ENCODE measurements around the gene SRCIN1.

SRCIN1 gene

DNA sequence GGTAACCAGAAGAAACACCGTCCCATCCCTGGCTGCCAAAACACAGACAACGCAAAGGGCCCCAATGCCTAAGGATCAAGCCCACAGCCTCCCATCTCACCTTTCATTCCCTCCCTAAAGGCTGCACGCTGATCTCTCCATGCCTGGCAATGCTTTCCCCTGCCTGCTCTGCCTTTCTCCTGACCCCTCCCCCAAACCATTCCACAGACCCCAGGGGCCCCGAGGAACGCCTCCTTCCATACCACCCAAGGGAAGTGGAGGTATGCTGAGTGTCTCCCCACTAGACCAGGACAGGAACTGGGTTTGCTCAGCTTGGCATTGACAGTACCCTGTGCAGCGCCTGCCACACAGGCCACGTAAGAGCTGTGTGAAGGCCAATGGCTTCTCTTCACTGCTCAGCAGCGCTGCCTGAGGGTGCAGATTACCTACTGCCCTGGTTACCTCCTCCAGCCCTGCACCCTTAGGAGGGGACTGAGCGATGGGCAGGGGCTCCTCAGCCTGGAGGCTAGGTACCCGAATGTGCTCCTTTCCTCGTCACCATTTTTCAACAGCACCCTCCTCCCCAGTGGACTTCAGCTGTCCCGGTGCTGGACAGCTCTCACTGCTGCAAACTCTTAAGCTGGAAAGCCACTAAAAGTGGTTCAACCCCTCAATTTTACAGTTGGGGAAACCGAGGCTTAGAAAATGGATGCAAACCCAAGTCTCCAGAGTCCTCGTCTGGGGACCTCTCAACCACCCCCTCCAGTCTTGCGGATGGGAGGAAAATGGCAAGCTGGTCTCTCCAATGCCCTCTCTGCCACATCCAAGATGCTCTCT lies 45.0 kb downstream of the SRCIN1 start:
- no peak for DNase-seq

- no peak for DNase-seq
Measured at GRCh38 chr17:38559880-38560230, 45.9 kb downstream of the SRCIN1 start.

DNA sequence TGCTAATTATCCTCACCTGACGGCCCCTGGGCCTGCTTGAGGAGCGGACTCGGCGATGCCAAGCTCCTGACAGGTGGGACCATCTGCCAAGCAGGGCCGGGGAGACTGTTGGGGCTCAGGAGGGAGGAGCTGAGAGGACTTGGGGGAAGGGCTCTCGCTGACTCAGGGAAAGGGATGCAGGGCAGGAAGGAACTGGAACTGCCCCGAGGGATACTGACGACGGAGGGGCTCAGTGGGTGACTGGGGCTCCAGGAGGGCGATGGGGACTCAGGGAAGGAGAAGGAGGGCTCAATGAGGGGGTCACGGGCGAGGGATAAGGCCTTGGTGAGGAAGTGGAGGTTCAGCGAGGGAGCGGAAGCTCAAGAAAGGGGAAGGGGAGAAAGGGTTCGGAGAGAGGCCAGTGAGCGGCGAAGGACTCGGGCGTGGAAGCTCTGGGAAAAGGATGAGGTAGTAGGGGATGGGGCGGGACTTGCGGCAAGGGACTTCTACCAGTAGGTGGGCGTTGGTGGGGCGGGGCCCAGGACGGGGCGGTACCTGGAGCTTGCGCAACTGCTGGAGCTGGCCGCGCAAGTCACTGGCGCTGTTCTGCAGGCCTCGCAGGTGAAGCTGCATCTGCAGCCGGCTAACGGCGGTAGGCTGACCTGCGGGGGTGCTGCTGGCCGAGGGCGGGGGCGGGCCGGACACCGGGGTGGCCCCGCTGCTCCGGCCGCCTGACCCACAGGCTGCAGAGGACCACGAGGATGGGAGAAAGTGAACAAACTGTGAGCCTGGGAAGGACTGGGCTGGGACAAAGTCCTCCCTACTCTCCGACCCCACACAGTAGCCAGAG lies 46.5 kb downstream of the SRCIN1 start:
- peak; percentile 75 for DNase-seq

- DNase-seq: no peak
Measured at GRCh38 chr17:38558728-38559050, 47.1 kb downstream of the SRCIN1 start.

- peak; percentile 80 for DNase-seq
Measured at GRCh38 chr17:38557836-38558727, 47.7 kb downstream of the SRCIN1 start.

DNA sequence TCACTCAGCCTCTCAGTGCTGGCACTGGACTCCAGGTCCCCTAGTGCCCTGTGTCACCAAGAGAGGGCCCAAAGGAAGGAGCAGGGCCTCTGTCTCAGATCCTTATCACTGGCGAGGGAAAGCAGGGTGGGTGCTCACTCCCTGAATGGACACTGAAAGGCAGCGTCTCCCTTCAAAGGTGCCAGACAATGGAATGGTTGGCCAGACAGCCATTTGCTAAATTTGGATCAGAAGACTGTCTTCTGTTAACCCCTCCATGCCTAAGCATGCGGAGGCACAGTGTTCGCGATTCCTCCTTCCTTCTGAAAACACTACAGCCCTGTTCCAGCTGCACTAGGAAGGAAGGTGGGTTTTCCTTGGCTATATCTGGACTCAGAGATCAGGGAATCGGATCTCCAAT lies 48.4 kb downstream of the SRCIN1 start:
- no peak for DNase-seq

DNA sequence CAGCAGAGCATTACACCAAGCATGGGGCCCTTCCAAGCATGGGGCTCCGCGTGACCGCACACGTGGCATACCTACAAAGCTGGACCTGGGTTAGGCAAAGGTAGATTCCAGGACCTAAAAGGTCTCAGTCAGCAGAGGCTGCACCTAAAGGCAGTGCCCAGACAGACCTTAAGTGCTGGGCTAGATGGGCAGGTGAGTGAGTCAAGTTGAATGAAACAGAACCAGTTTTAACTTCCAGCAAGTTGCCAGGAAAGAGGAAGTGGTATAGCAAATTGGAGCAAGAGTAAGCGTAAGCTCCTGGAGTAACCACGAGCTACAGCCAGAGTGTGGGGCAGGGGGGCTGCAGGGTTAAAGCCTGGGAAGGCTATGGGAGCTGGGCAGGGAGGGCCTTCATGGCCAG lies 49.5 kb downstream of the SRCIN1 start:
- DNase-seq: no peak

DNA sequence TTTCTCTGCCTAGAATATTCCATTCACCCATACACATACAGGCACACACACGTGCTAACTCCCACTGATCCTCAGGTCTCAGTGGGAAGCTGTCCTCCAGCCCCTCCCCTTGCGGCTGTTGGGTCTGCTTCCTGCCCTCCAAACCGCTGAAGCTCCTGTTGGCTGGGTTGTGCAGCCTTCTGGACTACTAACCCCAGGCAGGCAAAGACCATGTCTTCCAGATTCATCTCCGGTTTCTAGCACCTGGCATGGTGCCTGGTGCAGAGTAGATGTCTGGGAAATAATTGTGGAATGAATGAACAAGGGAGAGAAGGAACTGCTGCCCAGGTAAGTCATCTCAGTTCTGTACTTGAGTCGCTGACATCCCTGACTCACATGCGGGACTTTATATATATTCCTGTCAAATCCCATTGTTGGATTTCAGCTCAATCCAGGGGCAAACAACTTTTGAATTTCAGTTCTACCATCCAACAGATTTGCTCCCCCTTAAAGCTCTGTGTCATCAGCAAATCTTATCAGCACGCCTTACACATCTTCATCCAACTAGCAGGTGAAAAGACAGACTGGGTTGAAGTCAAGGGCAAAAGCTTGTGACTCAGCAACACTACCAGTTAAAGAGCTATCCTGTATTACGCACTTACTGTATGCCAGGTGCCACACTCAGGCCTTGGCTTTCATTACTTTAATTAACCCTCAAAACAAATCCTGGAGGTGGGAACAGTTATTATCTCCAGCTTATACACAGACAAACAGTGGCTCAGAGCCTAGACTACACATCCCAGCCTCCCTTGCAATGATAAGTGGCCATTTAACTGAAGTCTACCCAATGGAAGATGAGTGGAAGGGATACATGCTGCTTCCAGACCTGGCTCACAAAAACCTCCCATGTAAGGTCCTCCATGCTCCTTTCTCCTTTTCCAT lies 51.1 kb downstream of the SRCIN1 start:
- no peak for DNase-seq

DNA sequence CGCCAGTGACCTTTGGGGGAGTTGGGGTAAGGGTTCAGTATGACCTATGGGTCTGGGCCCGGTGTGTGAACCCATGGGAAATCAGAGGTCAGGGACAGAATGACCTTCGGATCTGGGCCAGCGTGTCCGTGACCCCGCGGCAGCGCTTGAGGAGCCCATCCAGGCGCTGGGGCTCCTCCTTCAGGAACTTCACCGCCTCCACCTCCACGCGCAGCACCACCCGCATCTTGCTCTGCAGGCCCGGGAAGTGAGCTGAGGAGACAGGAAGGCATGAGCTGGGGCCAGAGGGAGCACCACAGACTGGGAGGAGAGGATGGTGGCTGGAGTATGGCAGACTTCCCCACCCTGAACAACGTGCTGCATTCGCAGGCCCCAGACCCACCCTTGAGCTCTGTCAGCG lies 53.4 kb downstream of the SRCIN1 start:
- no peak for DNase-seq

DNA sequence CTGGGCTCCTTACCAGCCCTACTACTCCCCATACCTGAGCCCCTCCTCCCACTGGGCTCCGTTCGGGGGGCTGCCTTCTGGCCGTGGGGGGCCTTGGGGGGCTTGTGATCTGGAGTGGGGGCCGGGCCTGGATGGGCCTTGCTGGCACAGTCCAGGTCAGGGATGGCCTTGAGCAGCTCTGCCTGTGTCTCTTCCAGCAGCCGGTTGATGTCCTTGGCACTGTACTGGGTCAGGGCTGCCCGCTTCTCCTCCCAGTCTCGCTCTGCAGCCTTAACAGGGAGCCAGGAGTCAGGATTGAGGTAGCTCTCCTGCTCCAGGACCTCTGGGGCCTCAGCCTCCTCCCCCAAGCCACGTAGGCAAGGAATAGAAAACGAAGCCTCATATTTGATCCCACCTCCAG lies 54.6 kb downstream of the SRCIN1 start:
- DNase-seq: no peak

DNA sequence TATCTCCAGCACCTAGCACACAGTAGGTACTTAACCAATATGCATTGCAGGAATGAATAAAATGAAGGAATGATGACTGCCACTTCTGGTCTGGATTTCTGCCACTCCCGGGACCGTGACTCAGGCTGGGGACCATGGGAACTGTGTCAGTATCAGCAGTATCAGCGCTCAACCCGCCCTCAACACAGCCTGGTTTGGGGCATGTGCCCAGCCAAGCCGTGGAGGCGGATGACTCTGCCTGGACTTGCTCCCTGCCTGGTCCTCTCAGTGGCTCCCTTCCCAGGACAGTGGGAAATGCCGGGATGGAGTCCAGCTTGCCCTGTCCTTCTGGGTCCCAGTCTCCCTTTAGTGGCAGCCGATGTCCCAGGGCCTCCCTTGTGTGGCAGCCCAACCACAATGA lies 55.1 kb downstream of the SRCIN1 start:
- DNase-seq: no peak

GRCh38 chr17:38549285-38549684 lies 56.5 kb downstream of the SRCIN1 start:
- DNase-seq: no peak

GRCh38 chr17:38547444-38547843 lies 58.3 kb downstream of the SRCIN1 start:
- no peak for DNase-seq

DNA sequence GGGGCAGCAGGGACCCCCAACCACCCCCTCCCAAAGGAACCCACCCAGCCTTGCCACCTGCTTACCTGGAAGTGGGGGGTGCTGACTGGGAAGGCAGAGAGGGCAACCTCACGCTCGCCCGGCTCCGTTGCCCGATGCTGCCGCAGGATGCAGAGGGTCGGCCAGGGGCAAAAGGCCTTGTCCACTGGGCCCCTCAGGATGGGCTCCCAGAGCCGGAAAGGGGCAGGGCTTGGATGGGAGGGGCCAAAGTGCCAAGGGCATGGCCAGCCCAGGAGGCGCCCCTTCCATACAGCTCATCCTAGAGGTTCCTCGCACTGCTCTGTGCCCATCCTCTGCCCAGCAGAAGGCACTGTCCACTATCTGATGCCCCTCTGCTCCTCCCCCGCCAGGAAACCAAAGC lies 59.4 kb downstream of the SRCIN1 start:
- DNase-seq: no peak

GRCh38 chr17:38545531-38546225 lies 60.1 kb downstream of the SRCIN1 start:
- DNase-seq: no peak

DNA sequence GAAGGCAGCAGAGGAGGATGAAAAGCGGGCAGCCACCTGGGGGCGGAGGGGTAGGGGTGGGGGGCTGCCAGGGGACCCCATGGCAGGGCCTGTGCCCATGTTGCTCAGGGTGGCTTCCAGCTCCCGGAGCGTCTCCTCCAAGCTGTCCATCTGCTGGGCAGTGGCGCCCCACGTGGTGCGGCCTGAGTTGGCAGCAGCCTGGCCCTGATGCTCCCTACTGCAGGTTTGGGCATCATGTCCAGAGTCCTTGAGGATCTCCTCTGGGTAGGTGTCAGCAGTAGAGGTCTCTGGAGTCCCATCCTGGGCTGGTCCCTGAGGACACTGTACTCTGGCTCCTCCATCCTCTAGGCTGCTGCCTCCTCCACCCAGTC lies 60.9 kb downstream of the SRCIN1 start:
- DNase-seq: no peak

- DNase-seq: no peak
Measured at GRCh38 chr17:38544175-38544838, 61.4 kb downstream of the SRCIN1 start.

DNA sequence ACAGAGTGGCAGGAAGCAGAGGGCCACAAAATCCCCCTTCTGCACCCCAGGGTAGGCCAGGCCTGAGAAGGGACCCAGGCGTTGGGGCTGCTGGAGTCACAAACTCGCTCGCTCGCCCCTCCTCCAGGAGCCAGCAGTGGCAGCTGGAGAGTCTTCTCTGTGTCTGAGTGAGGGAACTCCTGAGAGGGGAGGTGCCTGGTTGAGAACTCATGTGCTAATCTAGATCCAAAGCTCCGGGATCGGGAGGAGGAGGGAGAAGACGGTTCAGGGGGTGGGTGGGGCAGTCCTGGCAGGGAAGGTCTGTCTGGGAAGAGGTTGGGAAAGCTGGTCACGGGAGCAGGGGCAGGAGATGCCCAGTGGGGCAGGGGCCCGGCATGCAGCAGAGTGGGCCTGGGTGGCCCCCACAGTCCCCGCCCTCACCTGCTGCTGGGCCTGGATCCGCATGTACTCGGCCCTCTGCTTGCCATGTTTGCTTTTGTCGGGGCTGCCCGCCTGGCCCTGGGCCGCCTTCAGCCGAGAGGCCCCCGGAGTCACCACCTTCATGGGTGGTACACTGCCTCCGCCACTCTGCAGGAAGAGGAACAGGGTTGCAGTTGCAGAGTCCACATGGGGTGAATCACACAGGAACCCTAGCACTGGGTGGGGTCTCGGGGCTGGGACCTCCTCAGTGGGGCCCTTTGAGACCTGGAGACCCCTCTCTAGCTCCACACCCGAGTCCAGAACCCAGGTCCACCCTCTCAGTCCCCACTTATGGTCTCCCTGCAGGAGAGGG lies 62.2 kb downstream of the SRCIN1 start:
- no peak for DNase-seq

- DNase-seq: no peak
Measured at GRCh38 chr17:38542286-38542685, 63.5 kb downstream of the SRCIN1 start.

DNA sequence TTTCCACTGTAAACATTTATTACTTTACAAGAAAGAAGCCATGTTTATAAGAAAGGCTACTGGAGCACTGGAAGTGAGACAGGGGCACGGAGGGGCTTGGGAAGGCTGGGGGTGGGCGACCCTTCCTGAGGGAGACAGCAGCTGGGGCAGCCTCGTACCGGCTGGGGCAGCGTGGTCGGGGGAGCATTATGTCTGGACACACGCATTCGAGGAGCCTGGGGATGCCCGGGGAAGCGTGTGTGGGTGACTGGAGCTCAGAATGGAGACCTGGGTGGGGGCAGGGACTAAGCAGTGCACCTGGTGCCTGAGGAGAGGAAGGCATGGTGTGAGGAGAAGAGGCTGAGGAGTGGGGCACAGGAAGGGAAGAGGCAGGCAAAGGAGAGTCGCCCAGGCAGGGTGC lies 64.5 kb downstream of the SRCIN1 start:
- no peak for DNase-seq
